Fibroblast of pulmonary artery (primary cell): ENCODE data around the gene ZNF26.

Experiments
- DNase-seq: peaks from one replicate; pipeline ENCODE4 v3.0.0-alpha.2; 2010; ENCODE audit warnings: low read depth
- H3K4me3 ChIP-seq: replicated peaks from 2 replicates; pipeline ENCODE4 v1.5.1; 2011; ENCODE audit warnings: low read depth, mild to moderate bottlenecking, control low read depth, low read length, moderate library complexity
- CTCF ChIP-seq: IDR thresholded peaks from 2 replicates; pipeline ENCODE4 v1.5.1; 2011; ENCODE audit warnings: mild to moderate bottlenecking, control low read depth, low read length, inconsistent platforms; ENCODE audit errors: missing control alignments

The ZNF26 gene

DNA sequence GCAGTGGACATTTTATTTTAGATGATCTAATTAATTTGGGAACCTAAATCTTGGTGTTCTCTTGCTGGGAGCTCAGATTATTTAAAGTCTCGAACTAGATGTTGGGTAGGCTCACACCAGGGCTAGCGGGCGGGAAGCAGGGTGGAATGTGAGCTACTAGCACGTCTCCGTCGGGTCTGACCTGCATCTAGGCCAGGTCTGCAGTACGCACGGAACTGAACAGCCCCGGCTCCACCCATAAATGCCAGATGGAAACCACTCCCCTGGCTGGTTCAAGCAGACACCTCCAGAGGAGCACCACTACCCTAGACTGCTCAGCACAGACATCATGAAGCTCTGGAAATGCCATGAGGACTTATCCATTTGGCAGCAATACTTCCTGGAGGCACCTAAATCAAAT, 40.4 kb upstream of the ZNF26 start:
- no peak for DNase-seq
- no peak for TF ChIP-seq CTCF
- H3K4me3 ChIP-seq, result no peak overlapping the region

GRCh38 chr12:132946246-132946820, 39.8 kb upstream of the ZNF26 start:
- no peak for DNase-seq
- TF ChIP-seq CTCF, result no peak
- H3K4me3 ChIP-seq, result no peak overlapping the region

DNA sequence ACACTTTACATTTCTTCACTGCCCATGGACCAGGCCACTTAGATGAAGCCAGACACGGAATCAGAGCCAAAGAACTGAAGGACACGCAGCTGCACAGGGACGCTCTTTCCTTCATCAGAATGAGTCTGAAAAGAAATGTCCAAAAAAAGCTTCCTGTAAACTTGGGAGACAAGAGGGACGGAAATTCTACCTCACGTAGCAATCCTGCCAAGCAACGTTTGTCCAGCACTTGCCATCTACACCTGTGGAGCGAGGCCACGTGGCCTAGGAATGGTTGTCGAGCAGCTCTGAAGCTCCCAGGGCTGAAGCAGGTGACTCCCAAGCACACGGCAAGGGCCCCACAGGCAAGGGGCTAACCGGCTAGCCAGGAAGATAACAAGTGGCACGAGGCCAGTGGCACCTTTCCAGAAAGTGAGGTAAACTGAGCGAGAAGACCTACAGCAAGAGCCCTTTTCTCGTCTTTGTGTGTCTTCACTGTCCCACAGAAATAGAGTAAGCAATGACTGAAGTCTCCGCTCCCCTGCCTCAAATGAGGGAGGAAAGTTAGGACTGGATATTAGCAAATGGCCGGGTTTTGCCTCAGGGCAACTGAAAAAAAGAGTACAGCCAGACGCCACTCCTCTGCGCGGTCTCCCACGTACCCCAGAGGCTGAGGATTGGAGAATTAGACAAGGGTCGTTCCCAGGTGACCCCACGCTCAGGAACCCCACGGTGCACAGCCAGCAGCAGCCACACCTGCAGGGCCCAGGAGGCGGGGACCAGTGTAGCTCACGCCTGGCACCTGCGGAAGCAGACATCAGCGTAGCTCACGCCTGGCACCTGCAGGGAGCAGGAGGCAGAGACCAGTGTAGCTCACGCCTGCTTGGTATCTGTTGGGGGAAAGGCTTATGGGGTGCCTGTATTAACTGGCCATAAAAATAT, 37.8 kb upstream of the ZNF26 start:
- H3K4me3 ChIP-seq, result no peak overlapping the region
- TF ChIP-seq CTCF, result no peak
- no peak for DNase-seq

DNA sequence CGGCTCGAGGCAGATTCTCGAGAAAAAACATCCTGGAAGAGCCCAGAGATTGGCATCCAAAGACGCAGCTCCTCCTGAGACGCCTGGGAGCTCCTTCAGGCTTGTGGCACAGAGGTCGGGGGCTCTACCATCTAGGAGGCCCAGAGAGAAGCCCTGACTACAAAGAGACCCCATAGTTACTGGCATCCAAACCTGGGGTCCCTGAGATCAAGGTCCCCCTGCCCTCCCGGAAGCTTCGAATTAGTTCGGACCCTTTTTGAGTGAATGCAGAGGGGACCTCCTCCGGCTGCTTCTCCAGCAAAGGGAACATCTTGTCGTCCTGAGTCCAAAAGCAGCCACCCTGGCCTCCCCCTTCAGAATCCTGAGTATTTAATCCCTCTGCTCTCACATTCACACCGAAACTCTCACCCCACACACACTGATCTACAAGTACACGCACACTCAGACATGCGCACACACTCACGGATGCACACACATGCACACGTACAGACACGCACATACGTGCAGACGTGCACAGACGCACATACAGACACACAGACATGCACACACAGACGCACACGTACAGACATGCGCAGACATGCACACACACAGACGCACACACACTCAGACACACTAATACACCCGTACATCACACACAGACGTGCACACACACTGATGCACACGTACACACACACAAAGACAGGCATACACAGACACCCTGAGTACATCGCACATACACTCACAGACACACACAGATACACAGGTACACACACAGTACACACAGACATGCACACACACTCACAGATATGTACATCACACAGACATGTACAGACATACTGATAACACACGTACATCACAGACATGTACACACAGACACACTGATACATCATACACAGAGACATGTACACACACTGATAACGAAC, 36.0 kb upstream of the ZNF26 start:
- no peak for DNase-seq
- TF ChIP-seq CTCF, result no peak
- H3K4me3 ChIP-seq, result no peak overlapping the region

- no peak for TF ChIP-seq CTCF
- H3K4me3 ChIP-seq, result no peak overlapping the region
- no peak for DNase-seq
These were observed 35.2 kb upstream of the ZNF26 start for GRCh38 chr12:132950844-132951535.

- no peak overlapping the region for H3K4me3 ChIP-seq
- TF ChIP-seq CTCF, result no peak
- DNase-seq, result no peak
These were observed 34.5 kb upstream of the ZNF26 start for GRCh38 chr12:132951649-132952048.
